H1 (cell line): ENCODE results near the gene DGCR8. TPM values are rescaled to one million over a fixed set of nuclear protein-coding genes. Genes with fewer than 3 reads are reported as not detected.

Experiments
- CTCF ChIA-PET: fragments of 300-600 bp; sonication (Branson Sonifier 250); formaldehyde crosslinking; loops from one replicate; lab custom pipeline; 2021; ENCODE audit not compliant: partially characterized antibody; lab: Charles Lee
- POLR2A ChIA-PET: fragments of 300-600 bp; sonication (Branson Sonifier 250); formaldehyde crosslinking; loops from one replicate; lab custom pipeline; 2021; ENCODE audit warnings: inconsistent platforms; ENCODE audit not compliant: partially characterized antibody; lab: Charles Lee
- DNase-seq, 2 experiments: peaks; one replicate each; pipeline versions ENCODE4 v3.0.0 to v3.0.0-alpha.2; 2010 to 2022; ENCODE audit warnings: low spot score in 2 of 2, low read depth in 1 of 2, mixed read lengths in 1 of 2
- FAIRE-seq: peaks from 2 replicates; lab custom pipeline; 2011; peaks lifted over from hg19 to GRCh38; lab: Jason Lieb, UNC
- H2AFZ ChIP-seq: 2 replicates; pipeline ENCODE4 v1.8.1; 2012; ENCODE audit warnings: low read length, inconsistent platforms
- H2AK5ac ChIP-seq: 2 replicates; pipeline ENCODE4 v1.6.1; 2013; ENCODE audit warnings: low read depth, low read length
- H2BK120ac ChIP-seq: replicated peaks from 2 replicates; pipeline ENCODE3; 2013; ENCODE audit warnings: low read depth, low read length, inconsistent platforms
- H2BK12ac ChIP-seq: 2 replicates; pipeline ENCODE4 v1.6.1; 2013; ENCODE audit warnings: low read depth, low read length
- H2BK15ac ChIP-seq: 2 replicates; pipeline ENCODE4 v1.6.1; 2013; ENCODE audit warnings: low read length
- H2BK20ac ChIP-seq: 2 replicates; pipeline ENCODE4 v1.6.1; 2013; ENCODE audit warnings: low read length
- H2BK5ac ChIP-seq: 2 replicates; pipeline ENCODE4 v1.6.1; 2013; ENCODE audit warnings: low read depth, low read length
- H3K14ac ChIP-seq: 2 replicates; pipeline ENCODE4 v1.6.1; 2013; ENCODE audit warnings: inconsistent platforms; ENCODE audit not compliant: insufficient read length
- H3K18ac ChIP-seq: 2 replicates; pipeline ENCODE4 v1.6.1; 2013; ENCODE audit warnings: low read length; ENCODE audit errors: extremely low read depth
- H3K23ac ChIP-seq: 2 replicates; pipeline ENCODE4 v1.6.1; 2013; ENCODE audit warnings: inconsistent platforms; ENCODE audit not compliant: insufficient read length
- H3K23me2 ChIP-seq: 2 replicates; pipeline ENCODE4 v1.6.1; 2013; ENCODE audit warnings: low read depth, low read length
- H3K27ac ChIP-seq: 2 replicates; pipeline ENCODE4 v1.6.1; 2011; ENCODE audit warnings: low read depth, low read length, inconsistent platforms
- H3K27me3 ChIP-seq, 4 experiments: replicated peaks in 1 of 4; 1 replicate in 1 of 4; 2 replicates in 3 of 4; pipeline versions ENCODE4 v1.6.1 to v1.8.1; 2011 to 2013; ENCODE audit warnings: low read length in 3 of 4, mild to moderate bottlenecking in 3 of 4, inconsistent platforms in 2 of 4, mixed read lengths in 2 of 4, moderate library complexity in 1 of 4; ENCODE audit not compliant: control insufficient read depth in 3 of 4, insufficient read depth in 3 of 4; ENCODE audit errors: extremely low read depth in 1 of 4
- H3K36me3 ChIP-seq, 4 experiments: 2 replicates each; pipeline versions ENCODE4 v1.6.1 to v1.8.1; 2011 to 2013; ENCODE audit warnings: mild to moderate bottlenecking in 4 of 4, low read length in 3 of 4, moderate library complexity in 2 of 4, control low read depth in 1 of 4, inconsistent platforms in 1 of 4; ENCODE audit not compliant: insufficient read depth in 4 of 4, control insufficient read depth in 2 of 4
- H3K4ac ChIP-seq: replicated peaks from 2 replicates; pipeline ENCODE3; 2013; ENCODE audit warnings: low read length, low read depth, mixed read lengths, inconsistent platforms; ENCODE audit not compliant: insufficient read length
- H3K4me1 ChIP-seq, 4 experiments: replicated peaks in 1 of 4; 1 replicate in 1 of 4; 2 replicates in 3 of 4; pipeline versions ENCODE4 v1.6.1 to v1.8.1; 2011 to 2013; ENCODE audit warnings: low read length in 3 of 4, inconsistent platforms in 2 of 4, mixed read lengths in 1 of 4; ENCODE audit not compliant: insufficient read depth in 4 of 4, control insufficient read depth in 3 of 4
- H3K4me2 ChIP-seq, 2 experiments: 2 replicates each; pipeline versions ENCODE4 v1.6.1 to v1.8.1; 2011 to 2013; ENCODE audit warnings: low read depth in 2 of 2, low read length in 2 of 2, control low read depth in 1 of 2, inconsistent platforms in 1 of 2, mild to moderate bottlenecking in 1 of 2; ENCODE audit not compliant: insufficient read depth in 1 of 2
- H3K4me3 ChIP-seq, 4 experiments: fragments of 200-600, 300-600 bp in 1 of 4; sonication (generic), shearing (Covaris generic), sonication (Bioruptor Twin) in 1 of 4; 2 replicates each; pipeline versions ENCODE4 v1.5.1 to v1.8.1; 2011 to 2016; ENCODE audit warnings: low read length in 4 of 4, low read depth in 3 of 4, control low read depth in 2 of 4, inconsistent platforms in 2 of 4, mild to moderate bottlenecking in 2 of 4, mixed read lengths in 1 of 4, moderate library complexity in 1 of 4; ENCODE audit not compliant: insufficient read depth in 2 of 4; ENCODE audit errors: extremely low read depth in 1 of 4
- H3K56ac ChIP-seq: replicated peaks from 2 replicates; pipeline ENCODE3; 2013; ENCODE audit warnings: low read depth, mild to moderate bottlenecking, mixed read lengths, low read length, inconsistent platforms; ENCODE audit not compliant: insufficient read length
- H3K79me1 ChIP-seq: 2 replicates; pipeline ENCODE4 v1.6.1; 2013; ENCODE audit warnings: low read depth, low read length, control low read depth
- H3K79me2 ChIP-seq, 2 experiments: 2 replicates each; pipeline versions ENCODE4 v1.6.1 to v1.8.1; 2012 to 2013; ENCODE audit warnings: low read length in 2 of 2, mild to moderate bottlenecking in 2 of 2, inconsistent platforms in 1 of 2; ENCODE audit not compliant: insufficient read depth in 2 of 2, control insufficient read depth in 1 of 2
- H3K9ac ChIP-seq, 4 experiments: replicated peaks in 1 of 4; 1 replicate in 1 of 4; 2 replicates in 3 of 4; pipeline versions ENCODE4 v1.6.1 to v1.8.1; 2011 to 2013; ENCODE audit warnings: low read depth in 3 of 4, low read length in 3 of 4, control low read depth in 2 of 4, mild to moderate bottlenecking in 2 of 4, moderate library complexity in 2 of 4, inconsistent platforms in 1 of 4; ENCODE audit errors: extremely low read depth in 1 of 4
- H3K9me3 ChIP-seq, 2 experiments: 2 replicates each; pipeline versions ENCODE4 v1.6.1 to v1.8.1; 2012 to 2013; ENCODE audit warnings: mild to moderate bottlenecking in 2 of 2, moderate library complexity in 2 of 2, control low read depth in 1 of 2, inconsistent platforms in 1 of 2, low read depth in 1 of 2, low read length in 1 of 2, mixed read lengths in 1 of 2; ENCODE audit not compliant: insufficient read depth in 2 of 2
- H4K20me1 ChIP-seq, 2 experiments: replicated peaks in 1 of 2; 2 replicates each; pipeline versions ENCODE3 to v1.8.1; 2011 to 2013; ENCODE audit warnings: inconsistent platforms in 2 of 2, low read length in 2 of 2, mild to moderate bottlenecking in 1 of 2; ENCODE audit not compliant: insufficient read depth in 2 of 2, control insufficient read depth in 1 of 2
- H4K5ac ChIP-seq: 2 replicates; pipeline ENCODE4 v1.6.1; 2013; ENCODE audit warnings: low read length, low read depth, mixed read lengths, inconsistent platforms; ENCODE audit not compliant: insufficient read length
- H4K8ac ChIP-seq: 2 replicates; pipeline ENCODE4 v1.8.0; 2013; ENCODE audit warnings: mild to moderate bottlenecking, moderate library complexity, low read length, inconsistent platforms; ENCODE audit not compliant: insufficient read depth; ENCODE audit errors: extremely low read depth
- H4K91ac ChIP-seq: replicated peaks from 2 replicates; pipeline ENCODE3; 2013; ENCODE audit warnings: low read length, mixed read lengths, inconsistent platforms; ENCODE audit not compliant: insufficient read length
- CREB1 ChIP-seq: IDR thresholded peaks from 2 replicates; pipeline ENCODE4 v1.6.1; 2012; ENCODE audit warnings: inconsistent platforms
- FOSL1 ChIP-seq: IDR thresholded peaks from 2 replicates; pipeline ENCODE4 v1.6.1; 2011; ENCODE audit warnings: mild to moderate bottlenecking, low read depth, low read length, moderate library complexity; ENCODE audit not compliant: insufficient read depth
- JUN ChIP-seq: IDR thresholded peaks from 2 replicates; pipeline ENCODE4 v1.6.1; 2011; ENCODE audit warnings: low read depth, mild to moderate bottlenecking, improper control_type of control experiment, low read length
- NRF1 ChIP-seq: IDR thresholded peaks from 2 replicates; pipeline ENCODE4 v1.6.1; 2011; ENCODE audit warnings: mild to moderate bottlenecking, low read depth, low read length, improper control_type of control experiment
- POLR2AphosphoS5 ChIP-seq: IDR thresholded peaks from 2 replicates; pipeline ENCODE4 v1.6.1; 2011; ENCODE audit warnings: low read depth, low read length
- RFX5 ChIP-seq: IDR thresholded peaks from 2 replicates; pipeline ENCODE4 v1.6.1; 2011; ENCODE audit warnings: low read depth, low read length, improper control_type of control experiment, borderline replicate concordance
- RNF2 ChIP-seq: fragments of 200-900, 300-1000 bp; sonication (generic); IDR thresholded peaks from 2 replicates; pipeline ENCODE4 v1.7.1; 2016; ENCODE audit warnings: borderline replicate concordance, low read depth, mild to moderate bottlenecking, antibody characterized with exemption, low read length; ENCODE audit not compliant: poor library complexity, severe bottlenecking; ENCODE audit errors: missing control alignments
- ZNF274 ChIP-seq: IDR thresholded peaks from 2 replicates; pipeline ENCODE4 v1.7.0; 2012; ENCODE audit warnings: low read length, borderline replicate concordance; ENCODE audit errors: extremely low read depth
- WGBS, 2 experiments: shearing (Covaris generic) in 1 of 2; methylation state at CpG; one replicate each; pipeline versions ENCODE4 v1.1.6 to v1.1.7; 2013 to 2015; ENCODE audit warnings: low lambda C conversion rate in 2 of 2, mixed read lengths in 2 of 2, inconsistent platforms in 1 of 2, low coverage in 1 of 2, missing lambda C conversion rate in 1 of 2; ENCODE audit not compliant: insufficient replicate concordance in 2 of 2, insufficient coverage in 1 of 2, insufficient read length in 1 of 2; ENCODE audit errors: extremely low coverage in 1 of 2, missing lambda C conversion rate in 1 of 2; 5-methylcytosine and 5-hydroxymethylcytosine counted together
- polyA plus RNA-seq, 7 experiments: library from polyadenylated mRNA; depleted of rRNA in 3 of 7; stranded (reverse) in 5 of 7; unstranded in 2 of 7; fragments of >200 nt in 5 of 7; fragments of 200-250 nt in 2 of 7; gene quantifications; 1 replicate in 5 of 7; 2 replicates in 1 of 7; 4 replicates in 1 of 7; pipeline versions ENCODE4 v1.2.1 to v1.2.3, GENCODE V29; 2011 to 2013; ENCODE audit warnings: missing spikeins in 2 of 7, mixed read lengths in 2 of 7
- total RNA-seq: library from RNA; stranded (reverse); fragmentation: NEBNext Ultra II Directional; extraction: Animal tissue kit (Norgen Biotek cat#: 25700); gene quantifications from 2 replicates; pipeline ENCODE4 v1.2.1, GENCODE V29; 2021

DGCR8 gene
- total and polyA plus RNA-seq, 2 of the 8 experiments (the other 6 are each of a cell fraction or from before 2014, with no cell fraction given) = 23.7 to 43.7 TPM

DNA sequence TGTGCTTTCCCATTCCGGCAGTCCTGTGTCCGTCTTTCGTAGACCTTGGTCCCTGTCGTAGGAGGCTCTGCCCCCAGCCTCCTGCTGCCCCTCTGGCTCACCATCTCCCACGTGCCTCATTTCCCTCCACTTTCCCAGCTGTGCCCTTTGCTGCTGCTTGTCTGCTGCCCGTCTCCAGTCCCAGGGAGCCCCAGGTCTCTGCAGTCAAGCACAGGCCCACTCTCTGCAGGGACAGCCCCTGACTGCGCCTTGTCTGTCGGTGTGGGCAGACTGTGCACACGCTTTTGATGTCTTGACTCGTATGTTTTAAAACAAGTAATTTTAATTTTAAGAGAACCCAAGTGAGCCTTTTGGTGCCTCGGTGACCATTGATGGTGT, 12.4 kb downstream of the DGCR8 start:
- Histone ChIP-seq H2BK12ac (no peak overlapping the region), H3K4me2 (no peak overlapping the region), H2AFZ (no peak overlapping the region), H3K79me2 (peaks cover 0 to 17% of the 10 kb centered on the region in 2 experiments; a peak in 1 of 4 replicates), H3K9me3 (no peaks in the 10 kb centered on the region; a peak in 1 of 4 replicates), H3K23me2 (no peaks in the 10 kb centered on the region), H3K56ac (no peak overlapping the region), H3K27ac (no peak overlapping the region), H3K4ac (no peak overlapping the region), H2BK5ac (no peak overlapping the region), H3K79me1 (peaks cover 7% of the 10 kb centered on the region), H2BK15ac (no peak overlapping the region), H3K4me1 (no peaks in the 10 kb centered on the region), H4K91ac (no peak overlapping the region), H3K27me3 (no peaks in the 10 kb centered on the region), H2BK120ac (no peak overlapping the region), H3K23ac (no peak overlapping the region), H4K8ac (no peak overlapping the region; the same call in none of the 2 replicates), H3K4me3 (no peak overlapping the region), H4K5ac (no peak overlapping the region), H4K20me1 (peaks cover 17 to 37% of the 10 kb centered on the region in 2 experiments), H3K9ac (no peak overlapping the region), H3K36me3 (peaks cover 63 to 97% (median 86%) of the 10 kb centered on the region in 4 experiments), H2BK20ac (no peak overlapping the region), H3K14ac (no peak overlapping the region), H2AK5ac (no peak overlapping the region), H3K18ac (no peak overlapping the region)
- no peak for FAIRE-seq
- no peak for TF ChIP-seq ZNF274
- no peak for TF ChIP-seq FOSL1
- TF ChIP-seq POLR2AphosphoS5 = no peak
- TF ChIP-seq CREB1 = no peak
- TF ChIP-seq JUN = no peak
- TF ChIP-seq RFX5 = no peak
- TF ChIP-seq RNF2 = no peak
- TF ChIP-seq NRF1 = no peak
- CTCF ChIA-PET = interaction anchor here (0.6 to 2.8 kb wide), 3 partner anchors 14 to 114 kb away, joined by 3 to 16 read pairs (median 7); partner anchors contain the start of gene RANBP1
- DNase-seq = no peak
- POLR2A ChIA-PET = interaction anchor here (0.8 to 29.4 kb wide), 3 partner anchors 8 to 30 kb away, joined by 3 to 598 read pairs (median 16); partner anchors contain the start of genes RANBP1 and TRMT2A
- 95% methylated on average over 11 of the region's 11 CpGs; no CpG with 5 or more reads in 1 of the 2 experiments for WGBS, 2 experiments
